ENCODE results near the gene GABARAPL2. TPM values are rescaled to one million over a fixed set of nuclear protein-coding genes. Genes with fewer than 3 reads are reported as not detected.

Gene GABARAPL2
- total RNA-seq, 1 experiment from 2014 or later: 76.9 TPM

DNA sequence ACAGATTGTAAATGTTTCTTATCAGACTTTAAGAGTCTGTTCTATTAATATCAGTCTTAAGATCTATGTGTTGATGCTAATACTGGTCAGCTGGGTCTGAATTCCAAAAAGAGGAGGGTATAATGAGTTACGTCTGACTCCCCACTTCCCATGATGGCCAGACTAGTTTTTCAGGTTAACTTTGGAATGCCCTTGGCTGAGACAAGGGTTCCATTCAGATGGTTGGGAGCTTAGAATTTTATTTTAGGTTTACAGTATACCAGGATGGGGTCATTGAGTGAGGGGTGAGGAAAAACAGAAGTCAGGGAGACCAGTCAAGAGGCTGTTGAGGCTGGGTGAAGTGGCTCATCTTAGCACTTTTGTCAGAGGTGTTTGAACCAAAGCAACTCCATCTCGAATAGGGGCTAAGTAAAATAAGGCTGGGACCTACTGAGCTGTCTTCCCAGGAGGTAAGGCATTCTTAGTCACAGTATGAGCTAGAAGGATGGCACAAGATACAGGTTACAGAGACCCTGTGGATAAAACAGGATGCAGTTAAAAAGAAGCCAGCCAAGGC is 7.3 kb upstream of the GABARAPL2 start:
- CTCF ChIA-PET: no interaction called here
- Histone ChIP-seq H4K20me1 (ENCODE audit: insufficient read depth) (no peaks in the 10 kb centered on the region), H3K9me3 (ENCODE audit: control insufficient read depth in 1 of 2, insufficient read depth in 1 of 2, low read depth in 1 of 2, low read length in 2 of 2) (no peaks in the 10 kb centered on the region), H3K27ac (ENCODE audit: low read depth, low read length) (no peak overlapping the region), H3K9me2 (ENCODE audit: insufficient read depth) (no peaks in the 10 kb centered on the region), H3K79me2 (ENCODE audit: insufficient read depth, low read length) (no peaks in the 10 kb centered on the region), H3K4me2 (ENCODE audit: low read length) (no peak overlapping the region), H3K36me3 (ENCODE audit: control insufficient read depth in 1 of 2, insufficient read depth in 2 of 2, low read length in 2 of 2) (no peaks in the 10 kb centered on the region; a peak in 1 of 4 replicates), H3K27me3 (ENCODE audit: insufficient read depth, low read length) (no peaks in the 10 kb centered on the region), H3K9ac (ENCODE audit: low read length) (no peak overlapping the region), H3K4me3 (replicated peaks in 1 of 2; ENCODE audit: low read depth in 1 of 2, low read length in 2 of 2) (no peak overlapping the region), H2AFZ (ENCODE audit: low read depth, low read length, poor library complexity, severe bottlenecking) (no peak overlapping the region), H3K4me1 (ENCODE audit: control insufficient read depth in 1 of 2, insufficient read depth in 2 of 2, low read length in 2 of 2) (peaks cover 10 to 21% of the 10 kb centered on the region in 2 experiments; a peak in 3 of 4 replicates)
- RAD21 ChIA-PET (ENCODE audit: low non-redundant PET in 1 of 2, low total read pairs in 2 of 2, uncharacterized antibody in 2 of 2, unreplicated experiment in 2 of 2): no interaction called here
- intact Hi-C loops (cut with micrococcal nuclease): loop anchor here (5.0 kb wide), 1 partner anchor 63 kb away; the partner anchor contains the start of gene ADAT1
- POLR2A ChIA-PET: no interaction called here
- ATAC-seq (no peak), DNase-seq (ENCODE audit: low read depth, low spot score) (no peak)
- BruUV-seq (replicated peaks): no TSS peak
- TF ChIP-seq RAD21 (IDR thresholded peaks at IDR 0.05; ENCODE audit: low read depth) (no peak), ELF1 (IDR thresholded peaks at IDR 0.05; ENCODE audit: borderline replicate concordance, low read depth) (no peak)
- TF ChIP-seq, protein P1, sequence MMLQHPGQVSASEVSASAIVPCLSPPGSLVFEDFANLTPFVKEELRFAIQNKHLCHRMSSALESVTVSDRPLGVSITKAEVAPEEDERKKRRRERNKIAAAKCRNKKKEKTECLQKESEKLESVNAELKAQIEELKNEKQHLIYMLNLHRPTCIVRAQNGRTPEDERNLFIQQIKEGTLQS (IDR thresholded peaks at IDR 0.05): no peak

DNA sequence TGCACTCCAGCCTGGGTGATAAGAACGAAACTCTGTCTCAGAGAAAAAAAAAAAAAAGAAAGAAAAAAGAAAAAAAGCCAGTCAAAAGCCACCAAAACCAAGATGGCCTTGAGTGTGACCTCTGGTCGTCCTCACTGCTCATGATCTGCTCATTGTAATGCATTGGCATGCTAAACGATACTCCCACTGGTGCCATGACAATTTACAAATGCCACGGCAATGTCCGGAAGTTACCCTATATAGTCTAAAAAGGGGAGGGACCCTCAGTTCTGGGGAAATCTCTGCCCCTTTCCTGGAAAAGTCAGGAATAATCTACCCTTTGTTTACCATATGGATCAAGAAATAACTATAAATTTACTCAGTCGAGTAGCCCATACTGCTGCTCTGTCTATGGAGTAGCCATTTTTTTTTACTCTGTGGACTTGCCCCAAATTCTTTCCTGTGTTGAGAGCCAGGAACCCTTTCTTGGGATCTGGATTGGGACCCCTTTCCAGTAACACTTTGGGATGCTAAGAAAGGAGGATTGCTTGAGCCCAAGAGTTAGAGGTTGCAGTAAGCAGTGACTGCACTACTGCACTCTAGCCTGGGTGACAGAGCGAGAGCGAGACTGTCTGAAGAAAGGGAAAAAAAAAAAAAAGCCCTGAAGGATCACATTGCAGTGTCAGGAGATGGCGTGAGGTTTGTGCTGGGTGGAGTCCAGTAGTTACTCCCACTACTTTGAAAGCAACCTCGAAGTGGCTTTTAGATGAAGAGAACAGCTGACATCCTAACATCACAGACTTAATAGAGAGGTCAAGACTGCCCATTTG is 6.4 kb upstream of the GABARAPL2 start:
- H3K4me2 ChIP-seq (ENCODE audit: low read length): no peak overlapping the region

More for the DNA sequence above, 6.4 kb upstream of the GABARAPL2 start:
- DNase-seq (ENCODE audit: low read depth, low spot score) (no peak), ATAC-seq (no peak)
- no peaks in the 10 kb centered on the region; a peak in 1 of 4 replicates for H3K36me3 ChIP-seq (ENCODE audit: control insufficient read depth in 1 of 2, insufficient read depth in 2 of 2, low read length in 2 of 2)
- H3K27ac ChIP-seq (ENCODE audit: low read depth, low read length): no peak overlapping the region
- no peaks in the 10 kb centered on the region for H3K9me2 ChIP-seq (ENCODE audit: insufficient read depth)
- BruUV-seq (replicated peaks): no TSS peak
- CTCF ChIA-PET: no interaction called here
- RAD21 ChIA-PET (ENCODE audit: low non-redundant PET in 1 of 2, low total read pairs in 2 of 2, uncharacterized antibody in 2 of 2, unreplicated experiment in 2 of 2): no interaction called here
- TF ChIP-seq ELF1 (IDR thresholded peaks at IDR 0.05; ENCODE audit: borderline replicate concordance, low read depth) (no peak), ZFX (IDR thresholded peaks at IDR 0.05) (no peak), POLR2A (IDR thresholded peaks at IDR 0.05; ENCODE audit: borderline replicate concordance, extremely low read depth, insufficient read depth, insufficient read length) (no peak), SRF (IDR thresholded peaks at IDR 0.05; ENCODE audit: low read depth) (no peak), FOSL1 (IDR thresholded peaks at IDR 0.05; ENCODE audit: low read depth) (no peak), RAD21 (IDR thresholded peaks at IDR 0.05; ENCODE audit: low read depth) (no peak), EZH2phosphoT487 (IDR thresholded peaks at IDR 0.05; ENCODE audit: borderline replicate concordance) (no peak), SP1 (IDR thresholded peaks at IDR 0.05; ENCODE audit: low read depth) (no peak), JUND (IDR thresholded peaks at IDR 0.05) (no peak)
- TF ChIP-seq, protein P2, sequence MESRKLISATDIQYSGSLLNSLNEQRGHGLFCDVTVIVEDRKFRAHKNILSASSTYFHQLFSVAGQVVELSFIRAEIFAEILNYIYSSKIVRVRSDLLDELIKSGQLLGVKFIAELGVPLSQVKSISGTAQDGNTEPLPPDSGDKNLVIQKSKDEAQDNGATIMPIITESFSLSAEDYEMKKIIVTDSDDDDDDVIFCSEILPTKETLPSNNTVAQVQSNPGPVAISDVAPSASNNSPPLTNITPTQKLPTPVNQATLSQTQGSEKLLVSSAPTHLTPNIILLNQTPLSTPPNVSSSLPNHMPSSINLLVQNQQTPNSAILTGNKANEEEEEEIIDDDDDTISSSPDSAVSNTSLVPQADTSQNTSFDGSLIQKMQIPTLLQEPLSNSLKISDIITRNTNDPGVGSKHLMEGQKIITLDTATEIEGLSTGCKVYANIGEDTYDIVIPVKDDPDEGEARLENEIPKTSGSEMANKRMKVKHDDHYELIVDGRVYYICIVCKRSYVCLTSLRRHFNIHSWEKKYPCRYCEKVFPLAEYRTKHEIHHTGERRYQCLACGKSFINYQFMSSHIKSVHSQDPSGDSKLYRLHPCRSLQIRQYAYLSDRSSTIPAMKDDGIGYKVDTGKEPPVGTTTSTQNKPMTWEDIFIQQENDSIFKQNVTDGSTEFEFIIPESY (IDR thresholded peaks at IDR 0.05; ENCODE audit: extremely low read depth, insufficient replicate concordance, low read length): no peak
- TF ChIP-seq, protein P3, sequence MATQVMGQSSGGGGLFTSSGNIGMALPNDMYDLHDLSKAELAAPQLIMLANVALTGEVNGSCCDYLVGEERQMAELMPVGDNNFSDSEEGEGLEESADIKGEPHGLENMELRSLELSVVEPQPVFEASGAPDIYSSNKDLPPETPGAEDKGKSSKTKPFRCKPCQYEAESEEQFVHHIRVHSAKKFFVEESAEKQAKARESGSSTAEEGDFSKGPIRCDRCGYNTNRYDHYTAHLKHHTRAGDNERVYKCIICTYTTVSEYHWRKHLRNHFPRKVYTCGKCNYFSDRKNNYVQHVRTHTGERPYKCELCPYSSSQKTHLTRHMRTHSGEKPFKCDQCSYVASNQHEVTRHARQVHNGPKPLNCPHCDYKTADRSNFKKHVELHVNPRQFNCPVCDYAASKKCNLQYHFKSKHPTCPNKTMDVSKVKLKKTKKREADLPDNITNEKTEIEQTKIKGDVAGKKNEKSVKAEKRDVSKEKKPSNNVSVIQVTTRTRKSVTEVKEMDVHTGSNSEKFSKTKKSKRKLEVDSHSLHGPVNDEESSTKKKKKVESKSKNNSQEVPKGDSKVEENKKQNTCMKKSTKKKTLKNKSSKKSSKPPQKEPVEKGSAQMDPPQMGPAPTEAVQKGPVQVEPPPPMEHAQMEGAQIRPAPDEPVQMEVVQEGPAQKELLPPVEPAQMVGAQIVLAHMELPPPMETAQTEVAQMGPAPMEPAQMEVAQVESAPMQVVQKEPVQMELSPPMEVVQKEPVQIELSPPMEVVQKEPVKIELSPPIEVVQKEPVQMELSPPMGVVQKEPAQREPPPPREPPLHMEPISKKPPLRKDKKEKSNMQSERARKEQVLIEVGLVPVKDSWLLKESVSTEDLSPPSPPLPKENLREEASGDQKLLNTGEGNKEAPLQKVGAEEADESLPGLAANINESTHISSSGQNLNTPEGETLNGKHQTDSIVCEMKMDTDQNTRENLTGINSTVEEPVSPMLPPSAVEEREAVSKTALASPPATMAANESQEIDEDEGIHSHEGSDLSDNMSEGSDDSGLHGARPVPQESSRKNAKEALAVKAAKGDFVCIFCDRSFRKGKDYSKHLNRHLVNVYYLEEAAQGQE (IDR thresholded peaks at IDR 0.05; ENCODE audit: low read depth): no peak
- H3K27me3 ChIP-seq (ENCODE audit: insufficient read depth, low read length): no peaks in the 10 kb centered on the region
- H3K79me2 ChIP-seq (ENCODE audit: insufficient read depth, low read length): no peaks in the 10 kb centered on the region
- no peak overlapping the region for H3K4me3 ChIP-seq (replicated peaks in 1 of 2; ENCODE audit: low read depth in 1 of 2, low read length in 2 of 2)
- POLR2A ChIA-PET: no interaction called here
- no peaks in the 10 kb centered on the region for H4K20me1 ChIP-seq (ENCODE audit: insufficient read depth)
- H2AFZ ChIP-seq (ENCODE audit: low read depth, low read length, poor library complexity, severe bottlenecking): no peak overlapping the region
- intact Hi-C loops (cut with micrococcal nuclease): loop anchor here (5.0 kb wide), 1 partner anchor 63 kb away; the partner anchor contains the start of gene ADAT1
- H3K4me1 ChIP-seq (ENCODE audit: control insufficient read depth in 1 of 2, insufficient read depth in 2 of 2, low read length in 2 of 2): peaks cover 9 to 20% of the 10 kb centered on the region in 2 experiments
- H3K9ac ChIP-seq (ENCODE audit: low read length): no peak overlapping the region
- no peaks in the 10 kb centered on the region for H3K9me3 ChIP-seq (ENCODE audit: control insufficient read depth in 1 of 2, insufficient read depth in 1 of 2, low read depth in 1 of 2, low read length in 2 of 2)

Measured in HCT116 (cell line).